Measurements from ENCODE around the gene BMI1. TPM values are rescaled to one million over a fixed set of nuclear protein-coding genes. Genes with fewer than 3 reads are reported as not detected.

BMI1 gene
- total and polyA plus RNA-seq, 2 experiments from 2014 or later: 2.3 to 10.7 TPM

DNA sequence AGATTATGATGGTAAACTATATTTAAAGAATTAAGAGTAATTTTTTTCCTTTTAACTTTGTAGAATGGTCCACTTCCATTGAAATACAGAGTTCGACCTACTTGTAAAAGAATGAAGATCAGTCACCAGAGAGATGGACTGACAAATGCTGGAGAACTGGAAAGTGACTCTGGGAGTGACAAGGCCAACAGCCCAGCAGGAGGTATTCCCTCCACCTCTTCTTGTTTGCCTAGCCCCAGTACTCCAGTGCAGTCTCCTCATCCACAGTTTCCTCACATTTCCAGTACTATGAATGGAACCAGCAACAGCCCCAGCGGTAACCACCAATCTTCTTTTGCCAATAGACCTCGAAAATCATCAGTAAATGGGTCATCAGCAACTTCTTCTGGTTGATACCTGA, 8.3 kb downstream of the BMI1 start:
- H3K36me3 ChIP-seq (ENCODE audit: insufficient read depth): no peaks in the 10 kb centered on the region
- DNase-seq (ENCODE audit: low spot score) (peak; percentile 51), ATAC-seq (no peak)
- H3K27ac Mint-ChIP-seq: no peak overlapping the region
- no peak overlapping the region for H2AFZ ChIP-seq
- peaks cover 37% of the 10 kb centered on the region for H3K4me1 Mint-ChIP-seq
- H3F3A ChIP-seq (replicated peaks; ENCODE audit: low read depth): peaks cover 21% of the 10 kb centered on the region; the same call in 1 of the 2 replicates
- H3K9me3 Mint-ChIP-seq: peaks cover 3% of the 10 kb centered on the region; the same call in 1 of the 3 replicates
- 0 out of 2 replicates have a peak, but pooled peaks cover 4% of the 10 kb centered on the region for H3K79me2 ChIP-seq (replicated peaks; ENCODE audit: insufficient read depth)
- H3K27me3 Mint-ChIP-seq (ENCODE audit: insufficient read depth, low read depth, poor library complexity): peaks cover 79% of the 10 kb centered on the region
- no peak overlapping the region for H3K27ac ChIP-seq (ENCODE audit: low read depth)
- H3K36me3 Mint-ChIP-seq (ENCODE audit: low read depth): no peaks in the 10 kb centered on the region; the same call in 2 of the 3 replicates
- H3K9me2 ChIP-seq (ENCODE audit: insufficient read depth): no peaks in the 10 kb centered on the region
- peaks cover 26% of the 10 kb centered on the region; the same call in 1 of the 2 replicates for H4K20me1 ChIP-seq (replicated peaks; ENCODE audit: insufficient read depth)
- no peak overlapping the region for H3K4me3 Mint-ChIP-seq
- no peak for TF ChIP-seq JUNB (IDR thresholded peaks at IDR 0.05; ENCODE audit: unreplicated experiment)
- H3K4me2 ChIP-seq: no peak overlapping the region
- H3K4me3 ChIP-seq: no peak overlapping the region
- peaks cover 95% of the 10 kb centered on the region for H3K27me3 ChIP-seq (ENCODE audit: insufficient read depth)
- peaks cover 63% of the 10 kb centered on the region for H3K4me1 ChIP-seq (ENCODE audit: insufficient read depth)

DNA sequence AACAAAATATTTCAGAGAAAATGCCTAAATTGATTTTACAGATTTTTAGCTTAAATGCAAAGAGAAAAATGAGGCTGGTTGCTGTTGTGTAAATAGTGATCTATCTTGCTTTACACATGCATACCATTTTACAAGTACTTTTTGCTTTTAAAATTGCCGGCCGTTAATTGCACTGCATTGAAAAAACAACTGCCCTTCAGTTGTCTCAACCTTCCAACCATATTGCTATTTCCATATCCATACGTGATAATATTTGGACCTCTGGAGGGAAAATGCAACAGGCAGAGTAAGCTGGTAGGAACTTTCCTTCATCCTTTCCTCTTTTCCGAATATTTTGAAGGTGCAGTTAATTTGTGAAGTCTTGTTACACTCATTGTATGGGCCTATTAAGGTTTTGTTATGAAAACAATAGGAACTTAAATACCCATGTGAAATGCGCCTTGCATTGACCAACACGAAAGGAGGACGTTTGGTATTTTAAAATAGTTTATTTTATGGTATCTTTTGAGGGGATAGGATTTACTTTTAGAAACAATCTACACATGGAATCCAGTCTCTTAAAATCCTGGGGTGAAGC, 11.3 kb downstream of the BMI1 start:
- H3K4me1 ChIP-seq (ENCODE audit: insufficient read depth): peaks cover 44% of the 10 kb centered on the region
- H3K36me3 Mint-ChIP-seq (ENCODE audit: low read depth): no peaks in the 10 kb centered on the region; the same call in 2 of the 3 replicates
- H3K4me1 Mint-ChIP-seq: peaks cover 22% of the 10 kb centered on the region
- no peak overlapping the region for H3K4me2 ChIP-seq
- no peak overlapping the region for H3K4me3 ChIP-seq
- H2AFZ ChIP-seq: no peak overlapping the region
- no peaks in the 10 kb centered on the region for H3K9me2 ChIP-seq (ENCODE audit: insufficient read depth)
- peaks cover 28% of the 10 kb centered on the region; the same call in 1 of the 2 replicates for H4K20me1 ChIP-seq (replicated peaks; ENCODE audit: insufficient read depth)
- peaks cover 3% of the 10 kb centered on the region; the same call in 2 of the 3 replicates for H3K9me3 Mint-ChIP-seq
- H3F3A ChIP-seq (replicated peaks; ENCODE audit: low read depth): peaks cover 14% of the 10 kb centered on the region
- H3K27me3 Mint-ChIP-seq (ENCODE audit: insufficient read depth, low read depth, poor library complexity): peaks cover 83% of the 10 kb centered on the region
- H3K27ac Mint-ChIP-seq: no peak overlapping the region
- DNase-seq (ENCODE audit: low spot score): no peak
- no peak overlapping the region for H3K4me3 Mint-ChIP-seq
- peaks cover 100% of the 10 kb centered on the region for H3K27me3 ChIP-seq (ENCODE audit: insufficient read depth)
- no peak overlapping the region for H3K27ac ChIP-seq (ENCODE audit: low read depth)
- H3K79me2 ChIP-seq (replicated peaks; ENCODE audit: insufficient read depth): no peaks in the 10 kb centered on the region
- no peaks in the 10 kb centered on the region for H3K36me3 ChIP-seq (ENCODE audit: insufficient read depth)
- ATAC-seq: no peak
- TF ChIP-seq EZH2 (IDR thresholded peaks at IDR 0.05; ENCODE audit: low read depth, unreplicated experiment) (peak; percentile 93), ZNF114 (CRISPR knock-in tag; IDR thresholded peaks at IDR 0.05) (no peak), NANOG (IDR thresholded peaks at IDR 0.05; ENCODE audit: borderline replicate concordance) (0 out of 2 replicates have a peak, but pooled peaks have one; percentile 59), CREB1 (CRISPR knock-in tag; IDR thresholded peaks at IDR 0.05; ENCODE audit: low read depth) (no peak), ZNF331 (CRISPR knock-in tag; IDR thresholded peaks at IDR 0.05; ENCODE audit: low read depth) (no peak), POLR2AphosphoS5 (IDR thresholded peaks at IDR 0.05; ENCODE audit: low read depth) (no peak), EZH2phosphoT487 (IDR thresholded peaks at IDR 0.05; ENCODE audit: unreplicated experiment) (peak; percentile 41), STAT1 (IDR thresholded peaks at IDR 0.05; ENCODE audit: unreplicated experiment) (no peak), JUNB (IDR thresholded peaks at IDR 0.05; ENCODE audit: unreplicated experiment) (no peak)
- TF ChIP-seq, protein P1, sequence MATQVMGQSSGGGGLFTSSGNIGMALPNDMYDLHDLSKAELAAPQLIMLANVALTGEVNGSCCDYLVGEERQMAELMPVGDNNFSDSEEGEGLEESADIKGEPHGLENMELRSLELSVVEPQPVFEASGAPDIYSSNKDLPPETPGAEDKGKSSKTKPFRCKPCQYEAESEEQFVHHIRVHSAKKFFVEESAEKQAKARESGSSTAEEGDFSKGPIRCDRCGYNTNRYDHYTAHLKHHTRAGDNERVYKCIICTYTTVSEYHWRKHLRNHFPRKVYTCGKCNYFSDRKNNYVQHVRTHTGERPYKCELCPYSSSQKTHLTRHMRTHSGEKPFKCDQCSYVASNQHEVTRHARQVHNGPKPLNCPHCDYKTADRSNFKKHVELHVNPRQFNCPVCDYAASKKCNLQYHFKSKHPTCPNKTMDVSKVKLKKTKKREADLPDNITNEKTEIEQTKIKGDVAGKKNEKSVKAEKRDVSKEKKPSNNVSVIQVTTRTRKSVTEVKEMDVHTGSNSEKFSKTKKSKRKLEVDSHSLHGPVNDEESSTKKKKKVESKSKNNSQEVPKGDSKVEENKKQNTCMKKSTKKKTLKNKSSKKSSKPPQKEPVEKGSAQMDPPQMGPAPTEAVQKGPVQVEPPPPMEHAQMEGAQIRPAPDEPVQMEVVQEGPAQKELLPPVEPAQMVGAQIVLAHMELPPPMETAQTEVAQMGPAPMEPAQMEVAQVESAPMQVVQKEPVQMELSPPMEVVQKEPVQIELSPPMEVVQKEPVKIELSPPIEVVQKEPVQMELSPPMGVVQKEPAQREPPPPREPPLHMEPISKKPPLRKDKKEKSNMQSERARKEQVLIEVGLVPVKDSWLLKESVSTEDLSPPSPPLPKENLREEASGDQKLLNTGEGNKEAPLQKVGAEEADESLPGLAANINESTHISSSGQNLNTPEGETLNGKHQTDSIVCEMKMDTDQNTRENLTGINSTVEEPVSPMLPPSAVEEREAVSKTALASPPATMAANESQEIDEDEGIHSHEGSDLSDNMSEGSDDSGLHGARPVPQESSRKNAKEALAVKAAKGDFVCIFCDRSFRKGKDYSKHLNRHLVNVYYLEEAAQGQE (IDR thresholded peaks at IDR 0.05; ENCODE audit: unreplicated experiment): no peak
- TF ChIP-seq, protein P2, sequence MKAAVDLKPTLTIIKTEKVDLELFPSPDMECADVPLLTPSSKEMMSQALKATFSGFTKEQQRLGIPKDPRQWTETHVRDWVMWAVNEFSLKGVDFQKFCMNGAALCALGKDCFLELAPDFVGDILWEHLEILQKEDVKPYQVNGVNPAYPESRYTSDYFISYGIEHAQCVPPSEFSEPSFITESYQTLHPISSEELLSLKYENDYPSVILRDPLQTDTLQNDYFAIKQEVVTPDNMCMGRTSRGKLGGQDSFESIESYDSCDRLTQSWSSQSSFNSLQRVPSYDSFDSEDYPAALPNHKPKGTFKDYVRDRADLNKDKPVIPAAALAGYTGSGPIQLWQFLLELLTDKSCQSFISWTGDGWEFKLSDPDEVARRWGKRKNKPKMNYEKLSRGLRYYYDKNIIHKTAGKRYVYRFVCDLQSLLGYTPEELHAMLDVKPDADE (IDR thresholded peaks at IDR 0.05): no peak
- TF ChIP-seq, protein P3, sequence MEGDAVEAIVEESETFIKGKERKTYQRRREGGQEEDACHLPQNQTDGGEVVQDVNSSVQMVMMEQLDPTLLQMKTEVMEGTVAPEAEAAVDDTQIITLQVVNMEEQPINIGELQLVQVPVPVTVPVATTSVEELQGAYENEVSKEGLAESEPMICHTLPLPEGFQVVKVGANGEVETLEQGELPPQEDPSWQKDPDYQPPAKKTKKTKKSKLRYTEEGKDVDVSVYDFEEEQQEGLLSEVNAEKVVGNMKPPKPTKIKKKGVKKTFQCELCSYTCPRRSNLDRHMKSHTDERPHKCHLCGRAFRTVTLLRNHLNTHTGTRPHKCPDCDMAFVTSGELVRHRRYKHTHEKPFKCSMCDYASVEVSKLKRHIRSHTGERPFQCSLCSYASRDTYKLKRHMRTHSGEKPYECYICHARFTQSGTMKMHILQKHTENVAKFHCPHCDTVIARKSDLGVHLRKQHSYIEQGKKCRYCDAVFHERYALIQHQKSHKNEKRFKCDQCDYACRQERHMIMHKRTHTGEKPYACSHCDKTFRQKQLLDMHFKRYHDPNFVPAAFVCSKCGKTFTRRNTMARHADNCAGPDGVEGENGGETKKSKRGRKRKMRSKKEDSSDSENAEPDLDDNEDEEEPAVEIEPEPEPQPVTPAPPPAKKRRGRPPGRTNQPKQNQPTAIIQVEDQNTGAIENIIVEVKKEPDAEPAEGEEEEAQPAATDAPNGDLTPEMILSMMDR (conservative IDR thresholded peaks at IDR 0.05; ENCODE audit: low read depth in 2 of 2): no peak
